ENCODE measurements around the gene PAM.

- TF ChIP-seq CTCF (IDR thresholded peaks at IDR 0.05) (no peak), POLR2A (IDR thresholded peaks at IDR 0.05) (no peak)
Measured at GRCh38 chr5:102850503-102850902, 95.4 kb downstream of the PAM start.
